GM21381 (cell line): Measurements from ENCODE around the gene WDR17.
A peak's percentile ranks its signal among the peaks of the same experiment; 100 is the strongest.
"Not testable (repeated sequence)": the region's sequence is repeated elsewhere in the genome, so short reads cannot be mapped to it uniquely, and the experiment has no call there.

ENCODE experiments used
- ATAC-seq: cut with Tn5 transposase; IDR thresholded peaks from one replicate; pipeline ENCODE4 v1.9.1; 2021; ENCODE audit warnings: mild to moderate bottlenecking, moderate library complexity; ENCODE audit not compliant: unreplicated experiment

WDR17 gene

DNA sequence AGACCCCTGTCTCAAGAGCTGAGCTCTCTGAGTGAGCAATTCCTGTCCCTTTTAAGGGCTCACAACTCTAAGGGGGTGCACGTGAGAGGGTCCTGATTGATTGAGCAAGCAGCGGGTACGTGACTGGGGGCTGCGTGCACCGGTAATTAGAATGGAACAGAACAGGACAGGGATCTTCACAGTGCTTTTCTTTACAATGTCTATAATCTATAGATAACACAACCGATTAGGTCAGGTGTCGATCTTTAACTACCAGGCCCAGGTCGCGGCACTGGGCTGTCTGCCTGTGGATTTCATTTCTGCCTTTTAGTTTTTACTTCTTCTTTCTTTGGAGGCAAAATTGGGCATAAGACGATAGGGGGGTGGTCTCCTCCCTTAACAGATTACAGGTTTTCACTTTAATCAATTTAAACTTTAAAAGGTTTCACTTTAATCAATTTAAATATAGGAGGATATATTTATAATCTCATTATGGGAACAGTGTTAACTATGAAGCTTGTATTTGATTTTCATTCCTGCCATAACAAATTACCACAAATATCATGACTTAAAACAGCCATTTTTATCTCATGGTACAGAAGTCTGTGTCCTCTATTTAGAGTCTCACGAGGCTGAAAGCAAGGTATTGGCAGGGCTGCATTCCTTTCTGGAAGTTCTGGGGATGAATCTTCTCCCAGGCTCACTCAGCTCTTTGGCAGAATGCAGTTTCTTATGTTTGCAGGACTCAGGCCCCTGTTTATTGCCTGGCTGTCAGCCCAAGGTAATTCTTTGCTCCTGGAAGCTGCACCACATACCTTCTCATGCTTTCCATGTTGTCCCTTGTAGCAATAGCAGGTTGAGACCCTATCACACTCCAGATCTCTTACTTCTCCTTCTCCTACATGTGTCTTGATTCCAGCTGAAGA lies 124.5 kb downstream of the WDR17 start:
- ATAC-seq = no peak

DNA sequence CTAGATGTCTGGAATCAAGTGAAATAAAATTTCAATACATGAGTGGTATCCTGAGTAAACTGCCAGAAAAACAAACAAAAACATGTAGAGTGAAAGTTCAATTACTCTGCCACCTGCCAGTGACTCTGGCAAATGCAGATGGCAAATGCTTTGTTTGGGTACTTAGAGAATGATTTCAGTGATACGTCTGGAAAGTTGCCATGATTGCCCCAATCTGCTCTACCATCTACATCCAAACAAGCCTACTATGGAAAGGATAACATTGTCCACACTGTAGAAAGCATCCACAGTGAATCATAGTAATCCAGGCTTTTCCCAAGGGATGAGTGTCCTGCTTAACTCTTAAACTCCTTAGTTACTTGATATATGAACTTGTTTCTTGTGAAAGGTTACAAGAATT lies 126.3 kb downstream of the WDR17 start:
- no peak for ATAC-seq

DNA sequence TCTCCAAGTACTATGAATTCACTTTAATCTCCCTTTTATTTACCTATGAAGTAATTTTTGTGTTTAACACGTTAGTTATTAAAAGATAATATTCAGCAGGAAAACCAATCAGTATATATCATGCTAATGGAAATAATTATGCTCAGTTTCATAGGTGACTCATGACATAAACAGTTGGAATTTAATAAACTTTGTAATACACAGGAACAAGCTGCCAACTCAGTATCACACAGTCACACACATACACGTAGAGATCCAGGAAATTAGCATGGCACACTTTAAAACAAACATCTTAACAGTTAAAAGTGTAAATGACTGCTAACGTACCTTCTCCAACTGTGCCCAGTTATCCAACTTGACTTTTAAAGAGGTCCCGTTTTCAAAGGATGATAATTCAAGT lies 127.5 kb downstream of the WDR17 start:
- no peak for ATAC-seq

DNA sequence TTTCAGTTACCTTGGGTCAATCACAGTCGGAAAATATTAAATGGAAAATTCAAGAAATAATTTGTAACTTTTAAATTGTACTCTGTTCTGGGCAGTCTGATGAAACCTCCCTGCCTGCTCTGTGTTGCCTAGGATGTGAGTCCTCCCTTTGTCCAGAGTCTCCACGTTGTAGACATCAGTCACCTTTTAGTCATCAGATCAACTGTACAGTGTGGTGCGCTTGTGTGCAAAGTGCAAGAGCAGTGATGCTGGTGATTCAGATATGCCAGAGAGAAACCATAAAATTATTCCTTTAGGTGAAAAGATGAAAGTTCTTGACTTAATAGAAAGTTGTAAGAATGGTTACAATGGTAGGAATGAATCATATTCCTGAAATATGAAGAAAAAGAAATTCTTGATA lies 128.3 kb downstream of the WDR17 start:
- no peak for ATAC-seq

DNA sequence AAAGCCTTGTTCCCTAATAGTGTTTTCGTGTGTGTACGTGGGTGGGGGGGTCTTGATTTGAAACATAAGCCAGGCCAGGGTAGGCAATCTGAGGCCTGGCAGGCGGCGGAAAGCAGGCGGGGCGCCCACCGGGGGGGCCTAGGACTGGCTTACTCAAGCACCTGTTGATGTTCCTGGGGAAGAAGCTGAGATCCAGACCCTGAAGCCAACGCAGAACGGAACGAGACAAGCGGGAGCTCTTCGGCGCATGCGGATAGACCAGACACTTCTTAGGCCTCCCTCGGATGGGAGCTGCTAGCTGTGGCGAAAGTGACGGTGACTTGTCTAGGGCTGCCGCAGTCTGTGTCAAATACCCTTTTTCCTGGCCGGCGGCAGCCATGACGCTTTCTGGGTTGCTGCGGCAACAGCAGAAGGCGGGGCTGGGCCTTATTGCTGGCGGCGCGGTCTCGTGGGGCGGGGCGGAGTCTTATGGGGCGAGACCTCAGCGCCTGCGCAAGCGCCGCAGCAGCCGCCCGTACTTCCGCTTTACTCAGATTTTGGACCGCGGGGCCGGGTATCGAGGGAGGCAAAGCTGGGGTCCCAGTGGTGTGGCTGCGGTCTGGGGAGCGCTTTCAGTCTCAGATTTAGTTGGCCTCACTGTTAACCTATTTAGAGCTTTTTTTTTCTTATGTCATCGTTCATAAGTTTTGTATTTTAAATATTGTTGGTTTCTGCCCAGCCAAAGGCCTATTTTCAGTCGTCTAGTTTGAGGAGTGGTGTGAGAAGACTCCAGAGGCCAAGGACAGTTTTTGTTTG lies 129.7 kb downstream of the WDR17 start, which contains the start of gene SPATA4:
SPATA4 (minus strand) TSS at position 402 of the 795 bp plus-strand sequence; CDS start at position 379, 23 bp downstream.
- ATAC-seq = peak; percentile 98

- no peak for ATAC-seq
Observed at GRCh38 chr4:176198316-176198903, 132.8 kb downstream of the WDR17 start.

GRCh38 chr4:176205299-176205698 lies 139.7 kb downstream of the WDR17 start:
- ATAC-seq = no peak

DNA sequence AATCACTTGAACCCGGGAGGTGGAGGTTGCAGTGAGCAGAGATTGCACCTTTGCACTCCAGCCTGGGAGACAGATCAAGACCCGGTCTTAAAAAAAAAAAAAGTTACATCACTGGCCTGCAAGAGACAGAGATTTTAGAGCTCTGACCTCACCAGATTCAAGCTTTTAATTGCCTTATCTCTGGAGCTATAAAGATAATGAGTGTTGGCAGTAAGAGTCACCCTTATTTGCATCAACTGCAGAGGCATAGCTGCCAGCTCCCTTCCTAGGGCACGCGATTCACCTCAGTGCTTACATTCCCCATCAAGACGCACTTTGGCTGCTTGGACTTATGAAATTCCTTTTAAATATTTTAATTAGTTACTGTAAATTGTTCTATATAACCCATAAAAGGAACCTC lies 142.2 kb downstream of the WDR17 start:
- ATAC-seq = no peak

GRCh38 chr4:176209535-176209934 lies 143.9 kb downstream of the WDR17 start:
- ATAC-seq = no peak

DNA sequence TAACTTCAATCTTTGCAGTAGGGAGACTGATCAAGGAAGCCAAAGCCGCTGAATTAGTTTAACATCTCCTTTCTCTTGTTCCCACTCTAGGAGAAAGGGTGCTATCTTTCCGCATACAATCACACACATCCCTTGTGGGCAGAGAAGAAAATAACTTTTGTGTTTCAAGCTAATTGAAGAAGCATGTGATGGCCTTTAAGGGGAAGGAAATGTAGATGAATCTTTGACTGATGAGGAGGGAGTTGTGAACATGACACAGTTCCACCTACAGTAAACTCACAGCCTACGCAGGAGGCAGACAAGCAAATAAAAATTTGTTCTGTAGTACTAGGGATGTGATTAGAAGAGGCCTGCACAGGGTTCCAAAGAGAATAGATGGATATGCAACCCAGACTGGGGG lies 144.5 kb downstream of the WDR17 start:
- no peak for ATAC-seq

- ATAC-seq = no peak
Observed at GRCh38 chr4:176210579-176211296, 145.1 kb downstream of the WDR17 start.

DNA sequence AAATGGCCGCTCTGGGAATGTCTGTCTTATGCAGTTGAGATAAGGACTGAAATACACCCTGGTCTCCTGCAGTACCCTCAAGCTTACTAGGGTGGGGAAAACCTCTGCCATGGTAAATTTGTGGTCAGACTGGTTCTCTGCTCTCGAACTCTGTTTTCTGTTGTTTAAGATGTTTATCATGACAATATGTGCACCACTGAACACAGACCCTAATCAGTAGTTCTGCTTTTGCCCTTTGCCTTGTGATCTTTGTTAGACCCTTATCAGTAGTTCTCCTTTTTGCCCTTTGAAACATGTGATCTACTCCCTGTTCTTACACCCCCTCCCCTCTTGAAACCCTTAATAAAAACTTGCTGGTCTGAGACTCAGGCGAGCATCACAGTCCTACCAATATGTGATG lies 146.7 kb downstream of the WDR17 start:
- not testable (repeated sequence) for ATAC-seq

- ATAC-seq = no peak
Observed at GRCh38 chr4:176217510-176217909, 151.9 kb downstream of the WDR17 start.

DNA sequence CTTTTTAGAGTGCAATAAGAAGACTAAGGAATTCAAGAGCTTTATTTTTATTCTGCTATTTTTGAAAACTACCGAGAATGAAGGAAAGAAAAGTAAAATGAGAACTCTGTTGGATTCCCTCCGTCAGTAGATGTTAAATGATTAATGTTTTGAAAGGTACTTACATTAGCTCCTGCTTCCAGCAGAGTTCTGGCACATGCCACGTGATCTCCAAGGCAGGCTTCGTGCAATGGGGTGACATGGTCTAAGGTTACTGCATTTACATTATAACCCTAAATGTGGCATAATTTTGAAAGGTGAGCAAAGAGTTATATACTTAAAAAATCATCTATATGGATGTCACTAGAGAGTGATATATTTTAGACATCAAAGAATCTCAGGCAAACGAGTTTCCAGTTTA lies 156.5 kb downstream of the WDR17 start:
- no peak for ATAC-seq

GRCh38 chr4:176223561-176223960 lies 157.9 kb downstream of the WDR17 start:
- ATAC-seq = no peak

- ATAC-seq = no peak
Observed at GRCh38 chr4:176226736-176227135, 161.1 kb downstream of the WDR17 start.

- ATAC-seq = no peak
Observed at GRCh38 chr4:176229645-176230044, 164.0 kb downstream of the WDR17 start.
